Mesenchymal stem cell (in vitro differentiated cells and primary cell): ENCODE data around the gene BSPRY.

Experiments
- DNase-seq: peaks from one replicate; pipeline ENCODE4 v3.0.0-alpha.2; 2013
- H2AFZ ChIP-seq: one replicate; pipeline ENCODE4 v1.6.1; 2013; ENCODE audit warnings: low read depth, mild to moderate bottlenecking, control low read depth, inconsistent platforms, low read length, moderate library complexity
- H2AK5ac ChIP-seq: 2 replicates; pipeline ENCODE4 v1.6.1; 2013; ENCODE audit warnings: low read length, moderate library complexity, mild to moderate bottlenecking, inconsistent platforms; ENCODE audit not compliant: severe bottlenecking
- H2BK120ac ChIP-seq: one replicate; pipeline ENCODE4 v1.6.1; 2013; ENCODE audit warnings: low read depth, mild to moderate bottlenecking, inconsistent platforms, low read length, moderate library complexity
- H2BK12ac ChIP-seq, 2 experiments: one replicate each; pipeline ENCODE4 v1.6.1; 2013; ENCODE audit warnings: inconsistent platforms in 2 of 2, low read length in 2 of 2, mild to moderate bottlenecking in 2 of 2, moderate library complexity in 2 of 2, control low read depth in 1 of 2
- H2BK15ac ChIP-seq: one replicate; pipeline ENCODE4 v1.6.1; 2013; ENCODE audit warnings: mild to moderate bottlenecking, low read depth, inconsistent platforms; ENCODE audit not compliant: poor library complexity, severe bottlenecking
- H2BK5ac ChIP-seq: 2 replicates; pipeline ENCODE4 v1.6.1; 2013; ENCODE audit warnings: low read depth, mild to moderate bottlenecking, low read length, control low read depth, inconsistent platforms; ENCODE audit not compliant: poor library complexity, severe bottlenecking
- H3K14ac ChIP-seq, 2 experiments: one replicate each; pipeline ENCODE4 v1.6.1; 2013; ENCODE audit warnings: inconsistent platforms in 2 of 2, low read length in 2 of 2, control low read depth in 1 of 2, mild to moderate bottlenecking in 1 of 2, moderate library complexity in 1 of 2
- H3K18ac ChIP-seq, 2 experiments: one replicate each; pipeline ENCODE4 v1.6.1; 2013; ENCODE audit warnings: inconsistent platforms in 2 of 2, low read length in 2 of 2, control low read depth in 1 of 2, low read depth in 1 of 2, mild to moderate bottlenecking in 1 of 2
- H3K23ac ChIP-seq, 2 experiments: one replicate each; pipeline ENCODE4 v1.6.1; 2013; ENCODE audit warnings: inconsistent platforms in 2 of 2, low read length in 2 of 2, mild to moderate bottlenecking in 2 of 2, moderate library complexity in 2 of 2, control low read depth in 1 of 2
- H3K27ac ChIP-seq: 2 replicates; pipeline ENCODE4 v1.5.1; 2013; ENCODE audit warnings: mild to moderate bottlenecking, moderate library complexity, low read length, control low read depth, inconsistent platforms; ENCODE audit not compliant: poor library complexity, severe bottlenecking
- H3K27me3 ChIP-seq, 2 experiments: 2 replicates each; pipeline versions ENCODE4 v1.6.1 to v1.7.0; 2013; ENCODE audit warnings: low read length in 2 of 2, mild to moderate bottlenecking in 2 of 2, moderate library complexity in 2 of 2, control low read depth in 1 of 2, inconsistent platforms in 1 of 2; ENCODE audit not compliant: control insufficient read depth in 1 of 2, insufficient read depth in 1 of 2
- H3K36me3 ChIP-seq, 2 experiments: 2 replicates each; pipeline versions ENCODE4 v1.6.1 to v1.7.0; 2013; ENCODE audit warnings: low read length in 2 of 2, control low read depth in 1 of 2, inconsistent platforms in 1 of 2, low read depth in 1 of 2, mild to moderate bottlenecking in 1 of 2; ENCODE audit not compliant: insufficient read depth in 2 of 2, control insufficient read depth in 1 of 2
- H3K4ac ChIP-seq, 2 experiments: one replicate each; pipeline ENCODE4 v1.6.1; 2013; ENCODE audit warnings: inconsistent platforms in 2 of 2, low read length in 2 of 2, mild to moderate bottlenecking in 2 of 2, moderate library complexity in 2 of 2, control low read depth in 1 of 2, low read depth in 1 of 2
- H3K4me1 ChIP-seq: 2 replicates; pipeline ENCODE4 v1.6.1; 2013; ENCODE audit warnings: low read depth, low read length, control low read depth; ENCODE audit not compliant: control insufficient read depth, insufficient read depth
- H3K4me2 ChIP-seq: 2 replicates; pipeline ENCODE4 v1.6.1; 2013; ENCODE audit warnings: low read length, mild to moderate bottlenecking, inconsistent platforms; ENCODE audit not compliant: poor library complexity, severe bottlenecking
- H3K4me3 ChIP-seq, 2 experiments: 2 replicates each; pipeline versions ENCODE4 v1.5.1 to v1.7.0; 2013; ENCODE audit warnings: low read length in 2 of 2, mild to moderate bottlenecking in 2 of 2, control low read depth in 1 of 2, low read depth in 1 of 2; ENCODE audit not compliant: insufficient read depth in 1 of 2
- H3K79me1 ChIP-seq: replicated peaks from 2 replicates; pipeline ENCODE4 v1.6.1; 2013; ENCODE audit warnings: mild to moderate bottlenecking, control low read depth, low read length, inconsistent platforms; ENCODE audit not compliant: poor library complexity, severe bottlenecking
- H3K9ac ChIP-seq: 2 replicates; pipeline ENCODE4 v1.7.0; 2013; ENCODE audit warnings: mild to moderate bottlenecking, low read length, moderate library complexity
- H3K9me3 ChIP-seq: 2 replicates; pipeline ENCODE4 v1.7.0; 2013; ENCODE audit warnings: mild to moderate bottlenecking, low read length; ENCODE audit not compliant: control insufficient read depth
- H4K8ac ChIP-seq: one replicate; pipeline ENCODE4 v1.6.1; 2013; ENCODE audit warnings: inconsistent platforms, mild to moderate bottlenecking, low read length, moderate library complexity
- H4K91ac ChIP-seq: one replicate; pipeline ENCODE4 v1.6.1; 2013; ENCODE audit warnings: mild to moderate bottlenecking, low read length, inconsistent platforms
- WGBS: methylation state at CpG from one replicate; pipeline ENCODE4 v1.1.7; 2013; ENCODE audit warnings: mixed read lengths; 5-methylcytosine and 5-hydroxymethylcytosine counted together

The BSPRY gene

DNA sequence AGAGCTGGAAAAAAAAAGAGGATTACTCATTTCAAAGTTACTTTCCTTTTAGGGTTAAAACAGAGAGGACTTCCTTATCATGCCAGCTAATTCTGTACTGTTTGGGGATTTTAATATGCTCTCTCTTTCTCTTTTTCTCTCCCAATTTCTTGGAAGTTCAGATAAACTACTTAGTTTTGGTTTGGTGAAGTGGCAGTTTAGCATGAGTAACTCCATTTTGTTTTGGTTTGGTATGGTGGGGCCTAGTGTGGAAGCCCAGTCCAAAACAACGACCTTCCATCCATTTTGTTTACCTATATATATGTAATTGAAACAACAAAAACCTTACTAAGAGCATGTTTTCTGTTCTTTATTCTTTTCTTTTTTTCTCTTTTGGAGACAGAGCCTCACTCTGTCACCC lies 3.7 kb upstream of the BSPRY start:
- H3K27me3 ChIP-seq: peaks cover 14 to 36% of the 10 kb centered on the region in 2 experiments
- no peak overlapping the region for H3K9ac ChIP-seq
- peaks cover 6% of the 10 kb centered on the region for H3K4me1 ChIP-seq
- H2BK12ac ChIP-seq: no peak overlapping the region
- no peak overlapping the region for H4K91ac ChIP-seq
- H2AFZ ChIP-seq: no peak overlapping the region
- H3K23ac ChIP-seq: no peak overlapping the region
- H2BK120ac ChIP-seq: no peak overlapping the region
- no peak overlapping the region for H2BK5ac ChIP-seq
- no peak overlapping the region for H4K8ac ChIP-seq
- no peak for DNase-seq
- H3K4ac ChIP-seq: no peak overlapping the region
- H3K36me3 ChIP-seq: no peaks in the 10 kb centered on the region
- no peak overlapping the region for H3K18ac ChIP-seq
- no CpG with 5 or more reads among the region's 1 CpG for WGBS
- no peaks in the 10 kb centered on the region for H3K79me1 ChIP-seq
- no peak overlapping the region for H2AK5ac ChIP-seq
- no peaks in the 10 kb centered on the region for H3K9me3 ChIP-seq
- no peak overlapping the region for H3K4me3 ChIP-seq
- H2BK15ac ChIP-seq: no peak overlapping the region
- H3K4me2 ChIP-seq: no peak overlapping the region
- H3K27ac ChIP-seq: no peak overlapping the region
- H3K14ac ChIP-seq: no peak overlapping the region

GRCh38 chr9:113348437-113348836 lies 904 bp upstream of the BSPRY start:
- 97% methylated on average over 2 of the region's 3 CpGs for WGBS
- H3K9ac ChIP-seq: no peak overlapping the region
- no peak overlapping the region for H3K18ac ChIP-seq
- DNase-seq: no peak
- H3K9me3 ChIP-seq: no peaks in the 10 kb centered on the region
- no peak overlapping the region for H3K27ac ChIP-seq
- no peak overlapping the region for H3K4ac ChIP-seq
- no peak overlapping the region for H3K4me2 ChIP-seq
- H2AFZ ChIP-seq: no peak overlapping the region
- H2BK12ac ChIP-seq: no peak overlapping the region
- H2BK5ac ChIP-seq: no peak overlapping the region
- peaks cover 37 to 59% of the 10 kb centered on the region in 2 experiments for H3K27me3 ChIP-seq
- H3K23ac ChIP-seq: no peak overlapping the region
- H4K8ac ChIP-seq: no peak overlapping the region
- no peak overlapping the region for H4K91ac ChIP-seq
- no peaks in the 10 kb centered on the region for H3K36me3 ChIP-seq
- no peak overlapping the region for H2BK120ac ChIP-seq
- H3K14ac ChIP-seq: no peak overlapping the region
- no peaks in the 10 kb centered on the region for H3K79me1 ChIP-seq
- H3K4me3 ChIP-seq: no peak overlapping the region
- H2BK15ac ChIP-seq: no peak overlapping the region
- H3K4me1 ChIP-seq: peaks cover 6% of the 10 kb centered on the region
- H2AK5ac ChIP-seq: no peak overlapping the region

DNA sequence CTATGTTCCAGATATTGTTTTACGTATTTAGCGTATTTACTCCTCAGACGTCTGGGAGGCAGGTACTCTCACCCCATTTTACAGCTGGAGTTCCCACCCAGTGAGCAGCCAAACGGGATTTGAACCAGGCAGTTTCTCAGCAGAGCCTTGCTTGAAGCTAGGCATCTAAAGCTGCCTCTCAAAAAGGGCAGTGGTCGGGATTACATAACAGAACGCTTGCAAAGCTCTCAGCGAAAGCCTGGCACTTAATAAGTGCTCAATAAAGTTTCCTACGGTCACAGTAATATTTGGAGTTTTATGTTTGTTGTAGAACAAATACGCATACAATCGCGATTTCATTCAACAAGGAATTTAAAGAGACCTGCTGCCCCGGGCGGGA lies 286 bp upstream of the BSPRY start:
- no peak overlapping the region for H2AK5ac ChIP-seq
- WGBS: 19% methylated on average over 11 of the region's 13 CpGs
- no peak overlapping the region for H2BK15ac ChIP-seq
- no peak for DNase-seq
- no peak overlapping the region for H3K4ac ChIP-seq
- peak overlapping the region; percentile 95 for H3K4me2 ChIP-seq
- peaks cover 6% of the 10 kb centered on the region for H3K4me1 ChIP-seq
- H2BK12ac ChIP-seq: no peak overlapping the region
- H3K18ac ChIP-seq: no peak overlapping the region
- H3K36me3 ChIP-seq: no peaks in the 10 kb centered on the region
- H3K4me3 ChIP-seq: peak overlapping the region in 1 of 2 experiments; percentile 48
- H3K9me3 ChIP-seq: no peaks in the 10 kb centered on the region
- H4K8ac ChIP-seq: no peak overlapping the region
- no peak overlapping the region for H2BK5ac ChIP-seq
- H3K27ac ChIP-seq: no peak overlapping the region
- H3K9ac ChIP-seq: no peak overlapping the region
- no peak overlapping the region for H3K14ac ChIP-seq
- peaks cover 42 to 63% of the 10 kb centered on the region in 2 experiments for H3K27me3 ChIP-seq
- no peak overlapping the region for H4K91ac ChIP-seq
- H2AFZ ChIP-seq: no peak overlapping the region
- no peak overlapping the region for H2BK120ac ChIP-seq
- H3K79me1 ChIP-seq: no peaks in the 10 kb centered on the region
- no peak overlapping the region for H3K23ac ChIP-seq

GRCh38 chr9:113350107-113350661 lies 843 bp downstream of the BSPRY start:
- 20% methylated on average over 14 of the region's 14 CpGs for WGBS
- DNase-seq: no peak
- Histone ChIP-seq H4K8ac (peak overlapping the region; percentile 39), H2BK120ac (peak overlapping the region; percentile 45), H3K27ac (no peak overlapping the region), H3K14ac (no peak overlapping the region), H3K18ac (no peak overlapping the region), H3K4me2 (no peak overlapping the region), H3K79me1 (no peaks in the 10 kb centered on the region), H3K4ac (no peak overlapping the region), H2AK5ac (no peak overlapping the region), H3K4me1 (peaks cover 6% of the 10 kb centered on the region), H3K27me3 (peaks cover 53 to 75% of the 10 kb centered on the region in 2 experiments), H3K9me3 (no peaks in the 10 kb centered on the region), H2AFZ (no peak overlapping the region), H3K23ac (no peak overlapping the region), H4K91ac (no peak overlapping the region), H2BK5ac (no peak overlapping the region), H3K36me3 (no peaks in the 10 kb centered on the region), H2BK12ac (no peak overlapping the region), H3K4me3 (peak overlapping the region in 1 of 2 experiments; percentile 69), H3K9ac (peak overlapping the region; percentile 29), H2BK15ac (no peak overlapping the region)
